IMR-90 (cell line): ENCODE data around the gene TRPM8. TPM values are rescaled to one million over a fixed set of nuclear protein-coding genes. Genes with fewer than 3 reads are reported as not detected.

ENCODE experiments used
- ATAC-seq: fragments of 200-7000 bp; cut with Tn5 transposase; 2 replicates; pipeline ENCODE4 v1.9.1; 2020; ENCODE audit warnings: low read depth, mild to moderate bottlenecking, moderate library complexity
- BruUV-seq: library from RNA; stranded (reverse); fragments of 400-500 nt; replicated peaks from 2 replicates; lab custom pipeline; 2021; lab: Mats Ljungman, UMichigan
- CTCF ChIA-PET: fragments of 300-600 bp; formaldehyde crosslinking; extraction: SDS; loops from one replicate; lab custom pipeline; 2021; ENCODE audit warnings: antibody characterized with exemption; lab: Yijun Ruan, JAX
- POLR2A ChIA-PET: fragments of 300-600 bp; sonication (Branson Sonifier 250); formaldehyde crosslinking; loops from one replicate; lab custom pipeline; 2022; ENCODE audit warnings: antibody characterized with exemption; ENCODE audit not compliant: unreplicated experiment; lab: Charles Lee
- DNase-seq: peaks from one replicate; pipeline ENCODE4 v3.0.0; 2013
- H2AFZ ChIP-seq: replicated peaks from 2 replicates; pipeline ENCODE3; 2013; ENCODE audit warnings: low read length, mild to moderate bottlenecking; ENCODE audit not compliant: poor library complexity
- H2AK5ac ChIP-seq: 2 replicates; pipeline ENCODE4 v1.6.1; 2013; ENCODE audit warnings: low read depth, low read length, inconsistent platforms
- H2AK9ac ChIP-seq: replicated peaks from 2 replicates; pipeline ENCODE3; 2013; ENCODE audit warnings: mild to moderate bottlenecking, low read depth, low read length, moderate library complexity; ENCODE audit not compliant: poor library complexity
- H2BK120ac ChIP-seq: 2 replicates; pipeline ENCODE4 v1.6.1; 2013; ENCODE audit warnings: low read depth, low read length, inconsistent platforms
- H2BK15ac ChIP-seq: 3 replicates; pipeline ENCODE4 v1.6.1; 2013; ENCODE audit warnings: low read depth, low read length, inconsistent platforms
- H2BK20ac ChIP-seq: 2 replicates; pipeline ENCODE4 v1.6.1; 2013; ENCODE audit warnings: low read depth, mild to moderate bottlenecking, inconsistent platforms, low read length, moderate library complexity
- H2BK5ac ChIP-seq: 2 replicates; pipeline ENCODE4 v1.6.1; 2013; ENCODE audit warnings: mild to moderate bottlenecking, low read depth, low read length, inconsistent platforms; ENCODE audit not compliant: poor library complexity, severe bottlenecking
- H3K14ac ChIP-seq: replicated peaks from 2 replicates; pipeline ENCODE4 v1.6.1; 2013; ENCODE audit warnings: low read depth, low read length, inconsistent platforms
- H3K18ac ChIP-seq: 2 replicates; pipeline ENCODE4 v1.6.1; 2013; ENCODE audit warnings: low read depth, low read length, control low read depth
- H3K23ac ChIP-seq: 2 replicates; pipeline ENCODE4 v1.6.1; 2013; ENCODE audit warnings: low read depth, low read length, inconsistent platforms
- H3K27ac ChIP-seq: 2 replicates; pipeline ENCODE4 v1.5.1; 2013; ENCODE audit warnings: mild to moderate bottlenecking, control low read depth, low read length; ENCODE audit not compliant: insufficient read depth
- H3K27me3 ChIP-seq: 2 replicates; pipeline ENCODE4 v1.6.1; 2013; ENCODE audit warnings: low read length; ENCODE audit not compliant: control insufficient read depth, insufficient read depth
- H3K36me3 ChIP-seq: 2 replicates; pipeline ENCODE4 v1.6.1; 2013; ENCODE audit warnings: low read length, mixed read lengths; ENCODE audit not compliant: control insufficient read depth, insufficient read depth
- H3K4ac ChIP-seq: 2 replicates; pipeline ENCODE4 v1.6.1; 2013; ENCODE audit warnings: low read depth, low read length, inconsistent platforms
- H3K4me1 ChIP-seq: 2 replicates; pipeline ENCODE4 v1.6.1; 2013; ENCODE audit warnings: low read length, mixed read lengths; ENCODE audit not compliant: control insufficient read depth, insufficient read depth
- H3K4me2 ChIP-seq: 2 replicates; pipeline ENCODE4 v1.6.1; 2013; ENCODE audit warnings: low read depth, mild to moderate bottlenecking, control low read depth, low read length, moderate library complexity
- H3K4me3 ChIP-seq: 2 replicates; pipeline ENCODE4 v1.5.1; 2013; ENCODE audit warnings: low read depth, mild to moderate bottlenecking, control low read depth, low read length, moderate library complexity; ENCODE audit not compliant: insufficient read depth
- H3K56ac ChIP-seq: 2 replicates; pipeline ENCODE4 v1.6.1; 2013; ENCODE audit warnings: low read length, inconsistent platforms; ENCODE audit not compliant: insufficient read depth; ENCODE audit errors: extremely low read depth
- H3K79me1 ChIP-seq, 2 experiments: 2 replicates each; pipeline ENCODE4 v1.6.1; 2013; ENCODE audit warnings: low read length in 2 of 2, inconsistent platforms in 1 of 2, low read depth in 1 of 2
- H3K9ac ChIP-seq: 2 replicates; pipeline ENCODE4 v1.6.1; 2013; ENCODE audit warnings: low read depth, low read length, control low read depth
- H3K9me1 ChIP-seq: 2 replicates; pipeline ENCODE4 v1.6.1; 2013; ENCODE audit warnings: low read length, inconsistent platforms; ENCODE audit not compliant: insufficient read depth
- H3K9me3 ChIP-seq: 2 replicates; pipeline ENCODE4 v1.6.1; 2013; ENCODE audit warnings: low read length; ENCODE audit not compliant: control insufficient read depth, insufficient read depth
- H4K20me1 ChIP-seq: 2 replicates; pipeline ENCODE4 v1.6.1; 2013; ENCODE audit warnings: low read length, inconsistent platforms; ENCODE audit not compliant: insufficient read depth
- H4K5ac ChIP-seq: 2 replicates; pipeline ENCODE4 v1.6.1; 2013; ENCODE audit warnings: mild to moderate bottlenecking, low read depth, low read length, control low read depth
- H4K8ac ChIP-seq, 2 experiments: 2 replicates each; pipeline ENCODE4 v1.6.1; 2013; ENCODE audit warnings: low read depth in 2 of 2, low read length in 2 of 2, control low read depth in 1 of 2, inconsistent platforms in 1 of 2
- H4K91ac ChIP-seq: 2 replicates; pipeline ENCODE4 v1.6.1; 2013; ENCODE audit warnings: low read depth, low read length, inconsistent platforms; ENCODE audit not compliant: insufficient read depth
- BHLHE40 ChIP-seq: fragments of 150-350 bp; IDR thresholded peaks from 2 replicates; pipeline ENCODE4 v1.6.1; 2016; ENCODE audit warnings: mild to moderate bottlenecking, low read depth, low read length
- CEBPB ChIP-seq: IDR thresholded peaks from 2 replicates; pipeline ENCODE4 v1.6.1; 2012; ENCODE audit warnings: low read depth, low read length, improper control_type of control experiment
- CHD1 ChIP-seq: IDR thresholded peaks from 2 replicates; pipeline ENCODE4 v1.6.1; 2012; ENCODE audit warnings: low read depth, low read length, improper control_type of control experiment
- FOS ChIP-seq: fragments of 150-350 bp; IDR thresholded peaks from 2 replicates; pipeline ENCODE4 v1.6.1; 2016; ENCODE audit warnings: low read depth, low read length
- MXI1 ChIP-seq: IDR thresholded peaks from 2 replicates; pipeline ENCODE4 v1.6.1; 2012; ENCODE audit warnings: low read depth, mild to moderate bottlenecking, low read length, moderate library complexity, borderline replicate concordance
- NFE2L2 ChIP-seq: fragments of 150-350 bp; IDR thresholded peaks from 2 replicates; pipeline ENCODE4 v1.6.1; 2016; ENCODE audit warnings: low read depth, mild to moderate bottlenecking, low read length
- POLR2A ChIP-seq: IDR thresholded peaks from 2 replicates; pipeline ENCODE4 v1.6.1; 2012; ENCODE audit warnings: mild to moderate bottlenecking, low read depth, low read length
- RAD21 ChIP-seq: IDR thresholded peaks from 2 replicates; pipeline ENCODE4 v1.6.1; 2012; ENCODE audit warnings: low read length, improper control_type of control experiment
- RCOR1 ChIP-seq: IDR thresholded peaks from 2 replicates; pipeline ENCODE4 v1.6.1; 2012; ENCODE audit warnings: mild to moderate bottlenecking, low read length, improper control_type of control experiment; ENCODE audit not compliant: insufficient replicate concordance
- WGBS, 2 experiments: methylation state at CpG; one replicate each; pipeline versions ENCODE4 v1.1.5 to v1.1.7; 2013; ENCODE audit warnings: missing lambda C conversion rate in 2 of 2; ENCODE audit not compliant: insufficient read length in 1 of 2; ENCODE audit errors: extremely low coverage in 2 of 2; 5-methylcytosine and 5-hydroxymethylcytosine counted together
- dilution Hi-C: fragments of 300-500 bp; cut with HindIII; formaldehyde crosslinking; loops from one replicate; pipeline ENCODE4 v1.14.3; 2018; ENCODE audit warnings: low sequenced_read_pairs; ENCODE audit not compliant: unreplicated experiment
- in situ Hi-C: fragments of 300-500 bp; cut with MboI; formaldehyde crosslinking; loops from 3 replicates; pipeline ENCODE4 v1.14.3; 2019; ENCODE audit warnings: low sequenced_read_pairs, inconsistent platforms, mixed read lengths
- intact Hi-C: fragments of 100-400 bp; cut with micrococcal nuclease; formaldehyde crosslinking; loops from 2 replicates; pipeline ENCODE4 v1.10.0; 2022
- polyA plus RNA-seq, 3 experiments: library from polyadenylated mRNA; depleted of rRNA; stranded (reverse); fragments of >200 nt; gene quantifications; 2 replicates each; pipeline ENCODE4 v1.2.3, GENCODE V29; 2012; ENCODE audit warnings: low replicate concordance in 1 of 3
- total RNA-seq: library from RNA; depleted of rRNA; stranded (reverse); fragments of >200 nt; gene quantifications from 2 replicates; pipeline ENCODE4 v1.2.3, GENCODE V29; 2012
- TF ChIP-seq, protein P1 (sequence below): conservative IDR thresholded peaks from 2 replicates; pipeline ENCODE4 v1.5.1; 2012; ENCODE audit warnings: mild to moderate bottlenecking, low read depth, low read length, improper control_type of control experiment

The TRPM8 gene
- total and polyA plus RNA-seq, 2 of the 4 experiments (the other 2 are of a cell fraction), result not detected

DNA sequence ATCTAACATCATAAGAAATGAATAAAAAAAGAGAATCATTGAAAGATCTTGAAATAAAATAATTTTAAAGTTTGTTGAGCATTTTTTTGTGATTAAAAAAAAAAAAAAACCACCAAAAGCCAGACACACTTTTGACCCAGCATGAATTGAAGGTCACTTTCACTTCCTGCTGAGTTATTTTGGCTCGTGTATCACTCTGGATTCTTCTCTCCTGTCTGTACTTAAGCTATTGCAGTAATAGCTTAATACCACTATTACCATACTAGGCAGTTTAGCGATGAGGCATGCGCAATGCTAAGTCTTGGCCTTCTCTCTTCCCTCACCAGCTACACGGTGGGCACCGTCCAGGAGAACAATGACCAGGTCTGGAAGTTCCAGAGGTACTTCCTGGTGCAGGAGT, 78.8 kb downstream of the TRPM8 start:
- H3K9me3 ChIP-seq, result no peaks in the 10 kb centered on the region
- no peak overlapping the region for H4K5ac ChIP-seq
- H3K23ac ChIP-seq, result no peak overlapping the region
- H2BK5ac ChIP-seq, result no peak overlapping the region
- ChIA-PET POLR2A (no interaction called here), CTCF (no interaction called here)
- no peak overlapping the region for H2BK15ac ChIP-seq
- H3K4me2 ChIP-seq, result no peak overlapping the region
- no peak overlapping the region for H4K8ac ChIP-seq
- no peaks in the 10 kb centered on the region for H3K36me3 ChIP-seq
- no CpG with 5 or more reads among the region's 5 CpGs for WGBS, 2 experiments
- H3K4me3 ChIP-seq, result no peak overlapping the region
- 0 out of 2 replicates have a peak, but pooled peaks cover 3% of the 10 kb centered on the region for H3K9me1 ChIP-seq
- H4K91ac ChIP-seq, result no peak overlapping the region
- no peak overlapping the region for H2AK9ac ChIP-seq
- H3K4me1 ChIP-seq, result peaks cover 2% of the 10 kb centered on the region; the same call in 1 of the 2 replicates
- no peak overlapping the region for H3K14ac ChIP-seq
- H3K27me3 ChIP-seq, result peaks cover 4% of the 10 kb centered on the region
- H2BK20ac ChIP-seq, result no peak overlapping the region
- no peak overlapping the region for H3K27ac ChIP-seq
- H3K9ac ChIP-seq, result no peak overlapping the region
- H4K20me1 ChIP-seq, result no peaks in the 10 kb centered on the region
- intact Hi-C loops (no loop called here), dilution Hi-C loops (no loop called here), in situ Hi-C loops (no loop called here)
- H2AK5ac ChIP-seq, result no peak overlapping the region
- no peak overlapping the region for H2AFZ ChIP-seq
- H3K4ac ChIP-seq, result no peak overlapping the region
- no peak overlapping the region for H3K18ac ChIP-seq
- BruUV-seq, result no TSS peak
- no peak overlapping the region for H2BK120ac ChIP-seq
- no peaks in the 10 kb centered on the region for H3K79me1 ChIP-seq
- DNase-seq, result peak; percentile 11
- H3K56ac ChIP-seq, result no peak overlapping the region
- ATAC-seq, result peak; percentile 14; the same call in 1 of the 2 replicates
- no peak for TF ChIP-seq CHD1
- no peak for TF ChIP-seq FOS
- no peak for TF ChIP-seq RCOR1
- TF ChIP-seq POLR2A, result no peak
- TF ChIP-seq BHLHE40, result no peak
- no peak for TF ChIP-seq NFE2L2
- TF ChIP-seq CEBPB, result no peak
- TF ChIP-seq MXI1, result no peak
- TF ChIP-seq RAD21, result no peak
- TF ChIP-seq, protein P1, sequence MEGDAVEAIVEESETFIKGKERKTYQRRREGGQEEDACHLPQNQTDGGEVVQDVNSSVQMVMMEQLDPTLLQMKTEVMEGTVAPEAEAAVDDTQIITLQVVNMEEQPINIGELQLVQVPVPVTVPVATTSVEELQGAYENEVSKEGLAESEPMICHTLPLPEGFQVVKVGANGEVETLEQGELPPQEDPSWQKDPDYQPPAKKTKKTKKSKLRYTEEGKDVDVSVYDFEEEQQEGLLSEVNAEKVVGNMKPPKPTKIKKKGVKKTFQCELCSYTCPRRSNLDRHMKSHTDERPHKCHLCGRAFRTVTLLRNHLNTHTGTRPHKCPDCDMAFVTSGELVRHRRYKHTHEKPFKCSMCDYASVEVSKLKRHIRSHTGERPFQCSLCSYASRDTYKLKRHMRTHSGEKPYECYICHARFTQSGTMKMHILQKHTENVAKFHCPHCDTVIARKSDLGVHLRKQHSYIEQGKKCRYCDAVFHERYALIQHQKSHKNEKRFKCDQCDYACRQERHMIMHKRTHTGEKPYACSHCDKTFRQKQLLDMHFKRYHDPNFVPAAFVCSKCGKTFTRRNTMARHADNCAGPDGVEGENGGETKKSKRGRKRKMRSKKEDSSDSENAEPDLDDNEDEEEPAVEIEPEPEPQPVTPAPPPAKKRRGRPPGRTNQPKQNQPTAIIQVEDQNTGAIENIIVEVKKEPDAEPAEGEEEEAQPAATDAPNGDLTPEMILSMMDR, result no peak
